NCI-H1048 (cell line): ENCODE results near the gene SNRPA.
A peak's percentile ranks its signal among the peaks of the same experiment; 100 is the strongest.
"Not testable (repeated sequence)": the region's sequence is repeated elsewhere in the genome, so short reads cannot be mapped to it uniquely, and the experiment has no call there.

Experiments
- DNase-seq: peaks from one replicate; lab custom pipeline; 2025; lab: John Stamatoyannopoulos, UW

SNRPA gene

GRCh38 chr19:40802300-40803169 is 51.5 kb downstream of the SNRPA start:
- DNase-seq, result no peak

GRCh38 chr19:40803170-40803856 is 52.3 kb downstream of the SNRPA start:
- DNase-seq, result no peak

GRCh38 chr19:40803857-40804782 is 53.1 kb downstream of the SNRPA start:
- no peak for DNase-seq

GRCh38 chr19:40804783-40805242 is 53.8 kb downstream of the SNRPA start:
- no peak for DNase-seq

GRCh38 chr19:40805258-40805868 is 54.4 kb downstream of the SNRPA start:
- DNase-seq, result no peak

- peak; percentile 69 for DNase-seq
Measured at GRCh38 chr19:40806423-40807146, 55.6 kb downstream of the SNRPA start.

GRCh38 chr19:40807147-40808020 is 56.4 kb downstream of the SNRPA start:
- DNase-seq, result no peak

- no peak for DNase-seq
Measured at GRCh38 chr19:40808021-40808325, 57.0 kb downstream of the SNRPA start.

GRCh38 chr19:40808497-40808896 is 57.5 kb downstream of the SNRPA start:
- no peak for DNase-seq

- no peak for DNase-seq
Measured at GRCh38 chr19:40809358-40810086, 58.5 kb downstream of the SNRPA start.

GRCh38 chr19:40810160-40810559 is 59.2 kb downstream of the SNRPA start:
- DNase-seq, result no peak

GRCh38 chr19:40810649-40811408 is 59.8 kb downstream of the SNRPA start:
- not testable (repeated sequence) for DNase-seq

- DNase-seq, result no peak
Measured at GRCh38 chr19:40811478-40812341, 60.7 kb downstream of the SNRPA start.

GRCh38 chr19:40812571-40812970 is 61.6 kb downstream of the SNRPA start:
- not testable (repeated sequence) for DNase-seq

GRCh38 chr19:40813182-40813581 is 62.2 kb downstream of the SNRPA start:
- DNase-seq, result no peak
